HEK293T (cell line): ENCODE data around the gene DMC1.

Experiments
- CTCF ChIA-PET: fragments of 350-600 bp; formaldehyde crosslinking; extraction: SDS; loops from one replicate; lab custom pipeline; 2021; ENCODE audit warnings: antibody characterized with exemption, inconsistent platforms; lab: Yijun Ruan, JAX
- POLR2A ChIA-PET: fragments of 350-600 bp; formaldehyde crosslinking; extraction: SDS; loops from one replicate; lab custom pipeline; 2020; ENCODE audit warnings: antibody characterized with exemption, inconsistent platforms; lab: Yijun Ruan, JAX
- DNase-seq: peaks from one replicate; pipeline ENCODE4 v3.0.0; 2012; ENCODE audit warnings: mixed read lengths; ENCODE audit errors: extremely low spot score
- ARNT ChIP-seq: fragments of 450-650 bp; IDR thresholded peaks from 2 replicates; pipeline ENCODE4 v1.6.1; 2017; ENCODE audit warnings: mild to moderate bottlenecking
- BHLHE40 ChIP-seq: fragments of 450-650 bp; IDR thresholded peaks from 2 replicates; pipeline ENCODE4 v1.6.1; 2016; ENCODE audit warnings: mild to moderate bottlenecking, moderate library complexity, borderline replicate concordance
- CTBP1 ChIP-seq: fragments of 450-650 bp; IDR thresholded peaks from 2 replicates; pipeline ENCODE4 v1.6.1; 2016; ENCODE audit warnings: borderline replicate concordance
- ELF4 ChIP-seq: fragments of 450-650 bp; IDR thresholded peaks from 2 replicates; pipeline ENCODE4 v1.6.1; 2017; ENCODE audit warnings: antibody characterized with exemption
- FOXA1 ChIP-seq: fragments of 450-650 bp; IDR thresholded peaks from 2 replicates; pipeline ENCODE4 v1.6.1; 2016; ENCODE audit warnings: mild to moderate bottlenecking
- FOXK2 ChIP-seq: fragments of 450-650 bp; IDR thresholded peaks from 2 replicates; pipeline ENCODE4 v1.6.1; 2016; ENCODE audit warnings: mild to moderate bottlenecking
- FOXM1 ChIP-seq: fragments of 450-650 bp; IDR thresholded peaks from 2 replicates; pipeline ENCODE4 v1.6.1; 2017; ENCODE audit warnings: mild to moderate bottlenecking, borderline replicate concordance
- HDGF ChIP-seq: fragments of 450-650 bp; IDR thresholded peaks from 2 replicates; pipeline ENCODE4 v1.6.1; 2017; ENCODE audit warnings: antibody characterized with exemption, borderline replicate concordance
- L3MBTL2 ChIP-seq: fragments of 450-650 bp; conservative IDR thresholded peaks from 2 replicates; pipeline ENCODE4 v1.6.1; 2016; ENCODE audit warnings: mild to moderate bottlenecking
- LEF1 ChIP-seq: fragments of 450-650 bp; IDR thresholded peaks from 2 replicates; pipeline ENCODE4 v1.6.1; 2017; ENCODE audit warnings: mild to moderate bottlenecking, borderline replicate concordance
- NFRKB ChIP-seq: fragments of 450-650 bp; IDR thresholded peaks from 2 replicates; pipeline ENCODE4 v1.6.1; 2016; ENCODE audit warnings: mild to moderate bottlenecking, moderate library complexity
- PKNOX1 ChIP-seq: fragments of 450-650 bp; IDR thresholded peaks from 2 replicates; pipeline ENCODE4 v1.6.1; 2016
- SP1 ChIP-seq: fragments of 450-650 bp; IDR thresholded peaks from 2 replicates; pipeline ENCODE4 v1.6.1; 2017
- SUZ12 ChIP-seq: fragments of 450-650 bp; IDR thresholded peaks from 2 replicates; pipeline ENCODE4 v1.6.1; 2016; ENCODE audit warnings: mild to moderate bottlenecking
- TARDBP ChIP-seq: fragments of 450-650 bp; IDR thresholded peaks from 2 replicates; pipeline ENCODE4 v1.6.1; 2016
- ZNF384 ChIP-seq: fragments of 450-650 bp; IDR thresholded peaks from 2 replicates; pipeline ENCODE4 v1.6.1; 2016

Gene DMC1

GRCh38 chr22:38566726-38567504 lies 3.1 kb downstream of the DMC1 start:
- TF ChIP-seq PKNOX1 (peak; percentile 50; the same call in 1 of the 2 replicates), SP1 (no peak)
- no peak for DNase-seq
- CTCF ChIA-PET, result no interaction called here
- POLR2A ChIA-PET, result no interaction called here

GRCh38 chr22:38565441-38565840 lies 4.5 kb downstream of the DMC1 start:
- no peak for TF ChIP-seq HDGF
- TF ChIP-seq LEF1, result no peak
- no peak for TF ChIP-seq L3MBTL2
- ChIA-PET CTCF (interaction anchor here (0.6 kb wide), 2 partner anchors 25 to 169 kb away, joined by 3 read pairs; no protein-coding TSS in a partner anchor), POLR2A (interaction anchor here (1.0 kb wide), 1 partner anchor 64 kb away, joined by 3 read pairs; no protein-coding TSS in a partner anchor)
- DNase-seq, result no peak

GRCh38 chr22:38564669-38565068 lies 5.3 kb downstream of the DMC1 start:
- DNase-seq, result no peak
- TF ChIP-seq SUZ12, result no peak
- TF ChIP-seq BHLHE40, result no peak
- TF ChIP-seq FOXK2, result no peak
- no peak for TF ChIP-seq LEF1
- no peak for TF ChIP-seq SP1
- TF ChIP-seq TARDBP, result no peak
- TF ChIP-seq L3MBTL2, result no peak
- no peak for TF ChIP-seq HDGF
- no peak for TF ChIP-seq ZNF384
- TF ChIP-seq NFRKB, result no peak
- TF ChIP-seq ARNT, result no peak
- no peak for TF ChIP-seq FOXA1
- TF ChIP-seq PKNOX1, result no peak
- no peak for TF ChIP-seq FOXM1
- TF ChIP-seq CTBP1, result no peak
- no peak for TF ChIP-seq ELF4
- ChIA-PET POLR2A (no interaction called here), CTCF (interaction anchor here (0.6 kb wide), 1 partner anchor 168 kb away, joined by 3 read pairs; no protein-coding TSS in a partner anchor)

- TF ChIP-seq ARNT, result no peak
- TF ChIP-seq NFRKB, result no peak
- no peak for TF ChIP-seq HDGF
- no peak for TF ChIP-seq BHLHE40
- no peak for TF ChIP-seq ELF4
- no peak for TF ChIP-seq L3MBTL2
- TF ChIP-seq CTBP1, result no peak
- no peak for TF ChIP-seq TARDBP
- TF ChIP-seq FOXK2, result no peak
- TF ChIP-seq PKNOX1, result no peak
- TF ChIP-seq SP1, result no peak
- TF ChIP-seq LEF1, result no peak
- TF ChIP-seq SUZ12, result no peak
- no peak for TF ChIP-seq ZNF384
- no peak for TF ChIP-seq FOXA1
- TF ChIP-seq FOXM1, result no peak
- POLR2A ChIA-PET, result interaction anchor here (1.1 kb wide), 1 partner anchor 16 kb away, joined by 4 read pairs; no protein-coding TSS in a partner anchor
- no peak for DNase-seq
- CTCF ChIA-PET, result no interaction called here
Observed at GRCh38 chr22:38554281-38554680, 15.7 kb downstream of the DMC1 start.

- ChIA-PET CTCF (no interaction called here), POLR2A (no interaction called here)
- DNase-seq, result no peak
- TF ChIP-seq CTBP1 (no peak), ELF4 (no peak), LEF1 (no peak), TARDBP (no peak), PKNOX1 (no peak), HDGF (no peak), ZNF384 (no peak), FOXA1 (no peak), SP1 (no peak), ARNT (no peak), BHLHE40 (no peak), NFRKB (no peak), SUZ12 (no peak), FOXM1 (no peak), L3MBTL2 (no peak), FOXK2 (no peak)
Observed at GRCh38 chr22:38549101-38549894, 20.7 kb downstream of the DMC1 start.
